CD14-positive monocyte (primary cell): Measurements from ENCODE around the gene ZFYVE21. TPM values are rescaled to one million over a fixed set of nuclear protein-coding genes. Genes with fewer than 3 reads are reported as not detected.

ENCODE experiments used
- DNase-seq, 3 donors: peaks; one replicate each; pipeline ENCODE4 v3.0.0-alpha.2; 2011 to 2022
- H2AFZ ChIP-seq: 2 replicates; pipeline ENCODE4 v1.6.0; 2012; ENCODE audit warnings: mild to moderate bottlenecking, low read depth, low read length, inconsistent platforms; ENCODE audit not compliant: insufficient read depth, poor library complexity, severe bottlenecking
- H3K27ac ChIP-seq, 2 donors: 1 replicate in 1 of 2; 2 replicates in 1 of 2; pipeline ENCODE4 v1.5.1; 2012 to 2013; ENCODE audit warnings: low read length in 2 of 2, control low read depth in 1 of 2, inconsistent platforms in 1 of 2, low read depth in 1 of 2, mild to moderate bottlenecking in 1 of 2
- H3K27me3 ChIP-seq, 2 donors: one replicate each; pipeline versions ENCODE4 v1.6.0 to v1.6.1; 2011 to 2013; ENCODE audit warnings: low read length in 2 of 2; ENCODE audit not compliant: control insufficient read depth in 2 of 2, insufficient read depth in 2 of 2
- H3K36me3 ChIP-seq, 2 donors: replicated peaks in 1 of 2; 1 replicate in 1 of 2; 2 replicates in 1 of 2; pipeline versions ENCODE4 v1.5.1 to v1.6.1; 2012 to 2013; ENCODE audit warnings: low read length in 2 of 2, control low read depth in 1 of 2, inconsistent platforms in 1 of 2, mild to moderate bottlenecking in 1 of 2; ENCODE audit not compliant: insufficient read depth in 2 of 2, control insufficient read depth in 1 of 2
- H3K4me1 ChIP-seq, 2 donors: 1 replicate in 1 of 2; 2 replicates in 1 of 2; pipeline versions ENCODE4 v1.5.1 to v1.6.1; 2012 to 2013; ENCODE audit warnings: low read length in 2 of 2, control low read depth in 1 of 2, inconsistent platforms in 1 of 2, mild to moderate bottlenecking in 1 of 2, moderate library complexity in 1 of 2; ENCODE audit not compliant: insufficient read depth in 2 of 2, control insufficient read depth in 1 of 2
- H3K4me2 ChIP-seq: replicated peaks from 2 replicates; pipeline ENCODE3; 2012; ENCODE audit warnings: low read length, moderate library complexity, mild to moderate bottlenecking; ENCODE audit not compliant: poor library complexity, severe bottlenecking; ENCODE audit errors: extremely low read depth
- H3K4me3 ChIP-seq, 3 experiments: fragments of 200-600 bp in 1 of 3; sonication (generic) in 1 of 3; replicated peaks in 1 of 3; 1 replicate in 2 of 3; 2 replicates in 1 of 3; pipeline ENCODE4 v1.5.1; 2011 to 2013; ENCODE audit warnings: low read length in 3 of 3, mild to moderate bottlenecking in 3 of 3, control low read depth in 2 of 3, low read depth in 2 of 3, inconsistent platforms in 1 of 3, moderate library complexity in 1 of 3
- H3K79me2 ChIP-seq: 2 replicates; pipeline ENCODE4 v1.6.0; 2012; ENCODE audit warnings: mild to moderate bottlenecking, control low read depth, inconsistent platforms, low read length, moderate library complexity; ENCODE audit not compliant: insufficient read depth
- H3K9ac ChIP-seq: 2 replicates; pipeline ENCODE4 v1.6.0; 2017; ENCODE audit warnings: low read length, mild to moderate bottlenecking; ENCODE audit not compliant: insufficient read depth, poor library complexity, severe bottlenecking
- H3K9me3 ChIP-seq, 2 donors: replicated peaks in 1 of 2; 1 replicate in 1 of 2; 2 replicates in 1 of 2; pipeline versions ENCODE4 v1.5.1 to v1.6.1; 2012 to 2013; ENCODE audit warnings: low read length in 2 of 2, control low read depth in 1 of 2; ENCODE audit not compliant: control insufficient read depth in 1 of 2, insufficient read depth in 1 of 2
- H4K20me1 ChIP-seq: 2 replicates; pipeline ENCODE4 v1.6.0; 2012; ENCODE audit warnings: mild to moderate bottlenecking, low read length, control low read depth, moderate library complexity; ENCODE audit not compliant: insufficient read depth
- H3K27ac Mint-ChIP-seq, 7 donors: one replicate each; pipeline ENCODE4 v1.8.0; 2020; ENCODE audit warnings: mild to moderate bottlenecking in 7 of 7, mixed read lengths in 7 of 7, moderate library complexity in 6 of 7, inconsistent platforms in 2 of 7
- H3K27me3 Mint-ChIP-seq, 3 donors: one replicate each; pipeline ENCODE4 v1.8.0; 2021 to 2022; ENCODE audit warnings: low read depth in 3 of 3, mild to moderate bottlenecking in 3 of 3, mixed read lengths in 3 of 3, moderate library complexity in 3 of 3, inconsistent platforms in 1 of 3
- H3K36me3 Mint-ChIP-seq, 2 donors: one replicate each; pipeline ENCODE4 v1.8.0; 2020; ENCODE audit warnings: mixed read lengths in 2 of 2, inconsistent platforms in 1 of 2, mild to moderate bottlenecking in 1 of 2
- H3K4me1 Mint-ChIP-seq: one replicate; pipeline ENCODE4 v1.8.0; 2020; ENCODE audit warnings: mild to moderate bottlenecking, mixed read lengths
- H3K4me3 Mint-ChIP-seq, 2 donors: one replicate each; pipeline ENCODE4 v1.8.0; 2020; ENCODE audit warnings: mild to moderate bottlenecking in 2 of 2, mixed read lengths in 2 of 2, moderate library complexity in 1 of 2
- H3K9me3 Mint-ChIP-seq, 7 donors: one replicate each; pipeline ENCODE4 v1.8.0; 2020 to 2022; ENCODE audit warnings: mixed read lengths in 7 of 7, mild to moderate bottlenecking in 6 of 7, moderate library complexity in 6 of 7, inconsistent platforms in 2 of 7
- WGBS: methylation state at CpG from one replicate; pipeline ENCODE4 v1.1.5; 2013; ENCODE audit warnings: missing lambda C conversion rate; ENCODE audit not compliant: insufficient coverage; 5-methylcytosine and 5-hydroxymethylcytosine counted together
- intact Hi-C, 2 donors: fragments of 100-400 bp; cut with micrococcal nuclease; formaldehyde crosslinking; loops; one replicate each; pipeline versions ENCODE4 v1.15.0 to v1.15.1; 2023
- polyA plus RNA-seq, 3 donors: library from polyadenylated mRNA; depleted of rRNA in 1 of 3; unstranded in 2 of 3; stranded (reverse) in 1 of 3; fragments of 300-500 nt in 2 of 3; fragments of >200 nt in 1 of 3; fragmentation: Illumina TruSeq in 2 of 3; gene quantifications; 1 replicate in 2 of 3; 2 replicates in 1 of 3; pipeline ENCODE4 v1.2.3, GENCODE V29; 2012 to 2021
- TF ChIP-seq, protein P1 (sequence below): fragments of 200-600 bp; IDR thresholded peaks from one replicate; pipeline ENCODE4 v1.8.0; 2022; ENCODE audit warnings: antibody characterized with exemption, mild to moderate bottlenecking

Gene ZFYVE21
- polyA plus RNA-seq, 3 donors, result 22.1 to 36.5 (median 33.1) TPM

DNA sequence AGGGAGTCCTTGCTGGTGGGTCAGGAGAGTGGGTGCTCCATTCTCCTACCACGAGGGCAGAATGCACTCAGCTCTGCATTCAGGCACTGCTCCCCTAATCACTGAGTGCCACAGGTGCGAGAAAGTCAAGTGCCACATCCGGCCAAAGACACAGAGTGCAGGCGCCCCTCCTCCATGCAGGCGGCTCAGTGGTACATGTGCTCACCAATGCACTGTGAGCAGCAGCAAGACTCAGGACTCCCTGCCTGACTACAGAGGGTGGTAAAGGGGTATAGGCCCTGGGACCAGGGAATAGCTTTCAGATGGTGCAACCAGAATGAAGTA is 32.9 kb downstream of the ZFYVE21 start:
- no peak overlapping the region for H2AFZ ChIP-seq
- Mint-ChIP-seq H3K27ac (no peak overlapping the region), H3K27me3 (peaks cover 0 to 5% (median 5%) of the 10 kb centered on the region in 3 donors), H3K4me1 (no peaks in the 10 kb centered on the region), H3K4me3 (no peak overlapping the region), H3K9me3 (no peaks in the 10 kb centered on the region), H3K36me3 (no peaks in the 10 kb centered on the region)
- no peaks in the 10 kb centered on the region for H3K79me2 ChIP-seq
- H3K9me3 ChIP-seq, result no peaks in the 10 kb centered on the region
- H3K9ac ChIP-seq, result no peak overlapping the region
- no peaks in the 10 kb centered on the region for H3K27me3 ChIP-seq
- WGBS, result 83% methylated on average over 5 of the region's 5 CpGs
- no peak overlapping the region for H3K27ac ChIP-seq
- no peaks in the 10 kb centered on the region for H3K4me1 ChIP-seq
- intact Hi-C loops, result no loop called here
- H3K4me2 ChIP-seq, result no peak overlapping the region
- no peak for DNase-seq
- H3K4me3 ChIP-seq, result no peak overlapping the region
- no peaks in the 10 kb centered on the region for H4K20me1 ChIP-seq
- no peaks in the 10 kb centered on the region for H3K36me3 ChIP-seq
- TF ChIP-seq, protein P1, sequence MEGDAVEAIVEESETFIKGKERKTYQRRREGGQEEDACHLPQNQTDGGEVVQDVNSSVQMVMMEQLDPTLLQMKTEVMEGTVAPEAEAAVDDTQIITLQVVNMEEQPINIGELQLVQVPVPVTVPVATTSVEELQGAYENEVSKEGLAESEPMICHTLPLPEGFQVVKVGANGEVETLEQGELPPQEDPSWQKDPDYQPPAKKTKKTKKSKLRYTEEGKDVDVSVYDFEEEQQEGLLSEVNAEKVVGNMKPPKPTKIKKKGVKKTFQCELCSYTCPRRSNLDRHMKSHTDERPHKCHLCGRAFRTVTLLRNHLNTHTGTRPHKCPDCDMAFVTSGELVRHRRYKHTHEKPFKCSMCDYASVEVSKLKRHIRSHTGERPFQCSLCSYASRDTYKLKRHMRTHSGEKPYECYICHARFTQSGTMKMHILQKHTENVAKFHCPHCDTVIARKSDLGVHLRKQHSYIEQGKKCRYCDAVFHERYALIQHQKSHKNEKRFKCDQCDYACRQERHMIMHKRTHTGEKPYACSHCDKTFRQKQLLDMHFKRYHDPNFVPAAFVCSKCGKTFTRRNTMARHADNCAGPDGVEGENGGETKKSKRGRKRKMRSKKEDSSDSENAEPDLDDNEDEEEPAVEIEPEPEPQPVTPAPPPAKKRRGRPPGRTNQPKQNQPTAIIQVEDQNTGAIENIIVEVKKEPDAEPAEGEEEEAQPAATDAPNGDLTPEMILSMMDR, result no peak

DNA sequence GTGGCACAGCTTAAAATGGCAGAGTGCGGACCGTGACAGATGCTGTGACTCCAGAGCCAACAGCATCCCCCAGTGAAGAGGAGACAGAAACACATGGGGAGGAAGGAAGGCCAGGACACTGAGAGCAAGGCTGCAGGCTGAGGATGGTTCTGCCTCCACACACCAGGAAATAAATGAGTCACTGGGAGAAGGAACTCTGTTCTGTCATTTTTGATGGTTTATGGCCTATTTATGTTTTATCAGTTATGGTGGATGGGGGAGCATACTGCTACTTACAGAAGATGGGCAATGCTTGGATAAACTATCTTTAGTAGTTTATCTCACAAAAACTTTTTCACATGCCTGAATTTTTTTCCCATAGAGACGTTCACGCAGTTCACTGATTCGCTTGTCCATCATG is 33.8 kb downstream of the ZFYVE21 start:
- peaks cover 0 to 5% (median 4%) of the 10 kb centered on the region in 3 donors for H3K27me3 Mint-ChIP-seq
- no peaks in the 10 kb centered on the region for H3K36me3 ChIP-seq
- H3K4me1 ChIP-seq, result no peaks in the 10 kb centered on the region
- no peak overlapping the region for H3K27ac ChIP-seq
- no peaks in the 10 kb centered on the region for H3K9me3 ChIP-seq
- intact Hi-C loops, result no loop called here
- no peak overlapping the region for H3K9ac ChIP-seq
- H4K20me1 ChIP-seq, result no peaks in the 10 kb centered on the region
- no peaks in the 10 kb centered on the region for H3K79me2 ChIP-seq
- WGBS, result 100% methylated on average over 2 of the region's 5 CpGs
- TF ChIP-seq, protein P1, result no peak
- H2AFZ ChIP-seq, result no peak overlapping the region
- no peak overlapping the region for H3K4me2 ChIP-seq
- no peak overlapping the region for H3K4me3 ChIP-seq
- H3K36me3 Mint-ChIP-seq, result no peaks in the 10 kb centered on the region
- no peaks in the 10 kb centered on the region for H3K4me1 Mint-ChIP-seq
- H3K27ac Mint-ChIP-seq, result no peak overlapping the region
- H3K9me3 Mint-ChIP-seq, result no peaks in the 10 kb centered on the region
- H3K4me3 Mint-ChIP-seq, result no peak overlapping the region
- no peaks in the 10 kb centered on the region for H3K27me3 ChIP-seq
- no peak for DNase-seq
